H1 (cell line): Measurements from ENCODE around the gene HEXIM2. TPM values are rescaled to one million over a fixed set of nuclear protein-coding genes. Genes with fewer than 3 reads are reported as not detected.

Source experiments
- CTCF ChIA-PET: fragments of 300-600 bp; sonication (Branson Sonifier 250); formaldehyde crosslinking; loops from one replicate; lab custom pipeline; 2021; ENCODE audit not compliant: partially characterized antibody; lab: Charles Lee
- POLR2A ChIA-PET: fragments of 300-600 bp; sonication (Branson Sonifier 250); formaldehyde crosslinking; loops from one replicate; lab custom pipeline; 2021; ENCODE audit warnings: inconsistent platforms; ENCODE audit not compliant: partially characterized antibody; lab: Charles Lee
- DNase-seq, 2 experiments: peaks; one replicate each; pipeline versions ENCODE4 v3.0.0 to v3.0.0-alpha.2; 2010 to 2022; ENCODE audit warnings: low spot score in 2 of 2, low read depth in 1 of 2, mixed read lengths in 1 of 2
- FAIRE-seq: peaks from 2 replicates; lab custom pipeline; 2011; peaks lifted over from hg19 to GRCh38; lab: Jason Lieb, UNC
- H2AFZ ChIP-seq: 2 replicates; pipeline ENCODE4 v1.8.1; 2012; ENCODE audit warnings: low read length, inconsistent platforms
- H2AK5ac ChIP-seq: 2 replicates; pipeline ENCODE4 v1.6.1; 2013; ENCODE audit warnings: low read depth, low read length
- H2BK120ac ChIP-seq: replicated peaks from 2 replicates; pipeline ENCODE3; 2013; ENCODE audit warnings: low read depth, low read length, inconsistent platforms
- H2BK12ac ChIP-seq: 2 replicates; pipeline ENCODE4 v1.6.1; 2013; ENCODE audit warnings: low read depth, low read length
- H2BK15ac ChIP-seq: 2 replicates; pipeline ENCODE4 v1.6.1; 2013; ENCODE audit warnings: low read length
- H2BK20ac ChIP-seq: 2 replicates; pipeline ENCODE4 v1.6.1; 2013; ENCODE audit warnings: low read length
- H2BK5ac ChIP-seq: 2 replicates; pipeline ENCODE4 v1.6.1; 2013; ENCODE audit warnings: low read depth, low read length
- H3K14ac ChIP-seq: 2 replicates; pipeline ENCODE4 v1.6.1; 2013; ENCODE audit warnings: inconsistent platforms; ENCODE audit not compliant: insufficient read length
- H3K18ac ChIP-seq: 2 replicates; pipeline ENCODE4 v1.6.1; 2013; ENCODE audit warnings: low read length; ENCODE audit errors: extremely low read depth
- H3K23ac ChIP-seq: 2 replicates; pipeline ENCODE4 v1.6.1; 2013; ENCODE audit warnings: inconsistent platforms; ENCODE audit not compliant: insufficient read length
- H3K23me2 ChIP-seq: 2 replicates; pipeline ENCODE4 v1.6.1; 2013; ENCODE audit warnings: low read depth, low read length
- H3K27ac ChIP-seq: 2 replicates; pipeline ENCODE4 v1.6.1; 2011; ENCODE audit warnings: low read depth, low read length, inconsistent platforms
- H3K27me3 ChIP-seq, 4 experiments: replicated peaks in 1 of 4; 1 replicate in 1 of 4; 2 replicates in 3 of 4; pipeline versions ENCODE4 v1.6.1 to v1.8.1; 2011 to 2013; ENCODE audit warnings: low read length in 3 of 4, mild to moderate bottlenecking in 3 of 4, inconsistent platforms in 2 of 4, mixed read lengths in 2 of 4, moderate library complexity in 1 of 4; ENCODE audit not compliant: control insufficient read depth in 3 of 4, insufficient read depth in 3 of 4; ENCODE audit errors: extremely low read depth in 1 of 4
- H3K36me3 ChIP-seq, 4 experiments: 2 replicates each; pipeline versions ENCODE4 v1.6.1 to v1.8.1; 2011 to 2013; ENCODE audit warnings: mild to moderate bottlenecking in 4 of 4, low read length in 3 of 4, moderate library complexity in 2 of 4, control low read depth in 1 of 4, inconsistent platforms in 1 of 4; ENCODE audit not compliant: insufficient read depth in 4 of 4, control insufficient read depth in 2 of 4
- H3K4ac ChIP-seq: replicated peaks from 2 replicates; pipeline ENCODE3; 2013; ENCODE audit warnings: low read length, low read depth, mixed read lengths, inconsistent platforms; ENCODE audit not compliant: insufficient read length
- H3K4me1 ChIP-seq, 4 experiments: replicated peaks in 1 of 4; 1 replicate in 1 of 4; 2 replicates in 3 of 4; pipeline versions ENCODE4 v1.6.1 to v1.8.1; 2011 to 2013; ENCODE audit warnings: low read length in 3 of 4, inconsistent platforms in 2 of 4, mixed read lengths in 1 of 4; ENCODE audit not compliant: insufficient read depth in 4 of 4, control insufficient read depth in 3 of 4
- H3K4me2 ChIP-seq, 2 experiments: 2 replicates each; pipeline versions ENCODE4 v1.6.1 to v1.8.1; 2011 to 2013; ENCODE audit warnings: low read depth in 2 of 2, low read length in 2 of 2, control low read depth in 1 of 2, inconsistent platforms in 1 of 2, mild to moderate bottlenecking in 1 of 2; ENCODE audit not compliant: insufficient read depth in 1 of 2
- H3K4me3 ChIP-seq, 4 experiments: fragments of 200-600, 300-600 bp in 1 of 4; sonication (generic), shearing (Covaris generic), sonication (Bioruptor Twin) in 1 of 4; 2 replicates each; pipeline versions ENCODE4 v1.5.1 to v1.8.1; 2011 to 2016; ENCODE audit warnings: low read length in 4 of 4, low read depth in 3 of 4, control low read depth in 2 of 4, inconsistent platforms in 2 of 4, mild to moderate bottlenecking in 2 of 4, mixed read lengths in 1 of 4, moderate library complexity in 1 of 4; ENCODE audit not compliant: insufficient read depth in 2 of 4; ENCODE audit errors: extremely low read depth in 1 of 4
- H3K56ac ChIP-seq: replicated peaks from 2 replicates; pipeline ENCODE3; 2013; ENCODE audit warnings: low read depth, mild to moderate bottlenecking, mixed read lengths, low read length, inconsistent platforms; ENCODE audit not compliant: insufficient read length
- H3K79me1 ChIP-seq: 2 replicates; pipeline ENCODE4 v1.6.1; 2013; ENCODE audit warnings: low read depth, low read length, control low read depth
- H3K79me2 ChIP-seq, 2 experiments: 2 replicates each; pipeline versions ENCODE4 v1.6.1 to v1.8.1; 2012 to 2013; ENCODE audit warnings: low read length in 2 of 2, mild to moderate bottlenecking in 2 of 2, inconsistent platforms in 1 of 2; ENCODE audit not compliant: insufficient read depth in 2 of 2, control insufficient read depth in 1 of 2
- H3K9ac ChIP-seq, 4 experiments: replicated peaks in 1 of 4; 1 replicate in 1 of 4; 2 replicates in 3 of 4; pipeline versions ENCODE4 v1.6.1 to v1.8.1; 2011 to 2013; ENCODE audit warnings: low read depth in 3 of 4, low read length in 3 of 4, control low read depth in 2 of 4, mild to moderate bottlenecking in 2 of 4, moderate library complexity in 2 of 4, inconsistent platforms in 1 of 4; ENCODE audit errors: extremely low read depth in 1 of 4
- H3K9me3 ChIP-seq, 2 experiments: 2 replicates each; pipeline versions ENCODE4 v1.6.1 to v1.8.1; 2012 to 2013; ENCODE audit warnings: mild to moderate bottlenecking in 2 of 2, moderate library complexity in 2 of 2, control low read depth in 1 of 2, inconsistent platforms in 1 of 2, low read depth in 1 of 2, low read length in 1 of 2, mixed read lengths in 1 of 2; ENCODE audit not compliant: insufficient read depth in 2 of 2
- H4K20me1 ChIP-seq, 2 experiments: replicated peaks in 1 of 2; 2 replicates each; pipeline versions ENCODE3 to v1.8.1; 2011 to 2013; ENCODE audit warnings: inconsistent platforms in 2 of 2, low read length in 2 of 2, mild to moderate bottlenecking in 1 of 2; ENCODE audit not compliant: insufficient read depth in 2 of 2, control insufficient read depth in 1 of 2
- H4K5ac ChIP-seq: 2 replicates; pipeline ENCODE4 v1.6.1; 2013; ENCODE audit warnings: low read length, low read depth, mixed read lengths, inconsistent platforms; ENCODE audit not compliant: insufficient read length
- H4K8ac ChIP-seq: 2 replicates; pipeline ENCODE4 v1.8.0; 2013; ENCODE audit warnings: mild to moderate bottlenecking, moderate library complexity, low read length, inconsistent platforms; ENCODE audit not compliant: insufficient read depth; ENCODE audit errors: extremely low read depth
- H4K91ac ChIP-seq: replicated peaks from 2 replicates; pipeline ENCODE3; 2013; ENCODE audit warnings: low read length, mixed read lengths, inconsistent platforms; ENCODE audit not compliant: insufficient read length
- BACH1 ChIP-seq: IDR thresholded peaks from 2 replicates; pipeline ENCODE4 v1.6.1; 2012; ENCODE audit warnings: low read length, improper control_type of control experiment
- CBX8 ChIP-seq: fragments of 300-800, 300-1000 bp; sonication (generic); IDR thresholded peaks from 2 replicates; pipeline ENCODE4 v1.7.1; 2016; ENCODE audit warnings: low read depth, low read length, borderline replicate concordance
- EZH2 ChIP-seq: fragments of 200-600 bp; sonication (generic); IDR thresholded peaks from 2 replicates; pipeline ENCODE4 v1.7.1; 2012; ENCODE audit warnings: low read depth, mild to moderate bottlenecking, moderate library complexity, low read length, inconsistent platforms; ENCODE audit not compliant: severe bottlenecking
- JUND ChIP-seq: IDR thresholded peaks from 2 replicates; pipeline ENCODE4 v1.6.1; 2011; ENCODE audit warnings: mild to moderate bottlenecking, improper control_type of control experiment, low read length
- RAD21 ChIP-seq, 2 experiments: IDR thresholded peaks in 1 of 2; conservative IDR thresholded peaks in 1 of 2; 2 replicates each; pipeline ENCODE4 v1.6.1; 2011; ENCODE audit warnings: low read depth in 2 of 2, low read length in 2 of 2, improper control_type of control experiment in 1 of 2, inconsistent platforms in 1 of 2, mild to moderate bottlenecking in 1 of 2, moderate library complexity in 1 of 2
- ZNF274 ChIP-seq: IDR thresholded peaks from 2 replicates; pipeline ENCODE4 v1.7.0; 2012; ENCODE audit warnings: low read length, borderline replicate concordance; ENCODE audit errors: extremely low read depth
- WGBS, 2 experiments: shearing (Covaris generic) in 1 of 2; methylation state at CpG; one replicate each; pipeline versions ENCODE4 v1.1.6 to v1.1.7; 2013 to 2015; ENCODE audit warnings: low lambda C conversion rate in 2 of 2, mixed read lengths in 2 of 2, inconsistent platforms in 1 of 2, low coverage in 1 of 2, missing lambda C conversion rate in 1 of 2; ENCODE audit not compliant: insufficient replicate concordance in 2 of 2, insufficient coverage in 1 of 2, insufficient read length in 1 of 2; ENCODE audit errors: extremely low coverage in 1 of 2, missing lambda C conversion rate in 1 of 2; 5-methylcytosine and 5-hydroxymethylcytosine counted together
- polyA plus RNA-seq, 7 experiments: library from polyadenylated mRNA; depleted of rRNA in 3 of 7; stranded (reverse) in 5 of 7; unstranded in 2 of 7; fragments of >200 nt in 5 of 7; fragments of 200-250 nt in 2 of 7; gene quantifications; 1 replicate in 5 of 7; 2 replicates in 1 of 7; 4 replicates in 1 of 7; pipeline versions ENCODE4 v1.2.1 to v1.2.3, GENCODE V29; 2011 to 2013; ENCODE audit warnings: missing spikeins in 2 of 7, mixed read lengths in 2 of 7
- total RNA-seq: library from RNA; stranded (reverse); fragmentation: NEBNext Ultra II Directional; extraction: Animal tissue kit (Norgen Biotek cat#: 25700); gene quantifications from 2 replicates; pipeline ENCODE4 v1.2.1, GENCODE V29; 2021

The HEXIM2 gene
- total and polyA plus RNA-seq, 2 of the 8 experiments (the other 6 are each of a cell fraction or from before 2014, with no cell fraction given) = 7.5 to 13.2 TPM

GRCh38 chr17:45150911-45151809 is 10.5 kb upstream of the HEXIM2 start:
- Histone ChIP-seq H2BK5ac (no peak overlapping the region), H2BK15ac (no peak overlapping the region), H2BK120ac (no peak overlapping the region), H3K4ac (no peak overlapping the region), H2AK5ac (no peak overlapping the region), H3K23ac (no peak overlapping the region), H3K18ac (no peak overlapping the region), H2BK12ac (no peak overlapping the region), H3K36me3 (no peaks in the 10 kb centered on the region), H3K79me2 (peaks cover 0 to 26% of the 10 kb centered on the region in 2 experiments; a peak in 2 of 4 replicates), H2AFZ (no peak overlapping the region), H2BK20ac (no peak overlapping the region), H4K8ac (no peak overlapping the region), H4K5ac (no peak overlapping the region), H4K20me1 (peaks cover 5 to 10% of the 10 kb centered on the region in 2 experiments), H3K4me1 (peaks cover 3 to 9% (median 6%) of the 10 kb centered on the region in 4 experiments; a peak in 6 of 7 replicates), H3K56ac (no peak overlapping the region), H3K27me3 (no peaks in the 10 kb centered on the region), H3K79me1 (peaks cover 3% of the 10 kb centered on the region; the same call in 1 of the 2 replicates), H3K14ac (no peak overlapping the region), H3K9ac (no peak overlapping the region), H3K4me2 (peak overlapping the region; percentile 70 to 86; a peak in 3 of 4 replicates), H3K23me2 (peaks cover 10% of the 10 kb centered on the region), H3K9me3 (no peaks in the 10 kb centered on the region), H3K27ac (no peak overlapping the region), H3K4me3 (peak overlapping the region in 3 of 4 experiments; percentile 77 to 93 (median 85); a peak in 5 of 8 replicates), H4K91ac (no peak overlapping the region)
- 60% methylated on average over 8 of the region's 8 CpGs; no CpG with 5 or more reads in 1 of the 2 experiments for WGBS, 2 experiments
- POLR2A ChIA-PET = interaction anchor here (0.6 to 20.3 kb wide), 7 partner anchors 16 to 70 kb away, joined by 3 to 1076 read pairs (median 54); partner anchors contain the start of genes ACBD4, FMNL1, HEXIM2 and PLCD3
- TF ChIP-seq RAD21 (IDR thresholded peaks at IDR 0.05 in 1 of 2, conservative IDR thresholded peaks at IDR 0.05 in 1 of 2; ENCODE audit: low read depth in 2 of 2, low read length in 2 of 2) = no peak
- TF ChIP-seq EZH2 = peak; percentile 1
- no peak for TF ChIP-seq JUND
- no peak for TF ChIP-seq ZNF274
- no peak for TF ChIP-seq CBX8
- TF ChIP-seq BACH1 = no peak
- FAIRE-seq (no peak), DNase-seq (no peak)
- CTCF ChIA-PET = interaction anchor here (0.9 to 9.4 kb wide), 20 partner anchors 9 to 213 kb away, joined by 3 to 187 read pairs (median 7); partner anchors contain the start of genes ACBD4, FMNL1, HEXIM2 and PLCD3
